GM21390 (cell line): Measurements from ENCODE around the gene SCGN.

Experiments
- ATAC-seq: cut with Tn5 transposase; IDR thresholded peaks from one replicate; pipeline ENCODE4 v1.9.1; 2021; ENCODE audit not compliant: unreplicated experiment

The SCGN gene

GRCh38 chr6:25640446-25640845 lies 11.6 kb upstream of the SCGN start:
- ATAC-seq: no peak

GRCh38 chr6:25640891-25641290 lies 11.1 kb upstream of the SCGN start:
- no peak for ATAC-seq

- ATAC-seq: no peak
Measured at GRCh38 chr6:25641377-25641776, 10.6 kb upstream of the SCGN start.

GRCh38 chr6:25641940-25642666 lies 9.9 kb upstream of the SCGN start:
- ATAC-seq: no peak

GRCh38 chr6:25642667-25643328 lies 9.2 kb upstream of the SCGN start:
- ATAC-seq: no peak

- no peak for ATAC-seq
Measured at GRCh38 chr6:25645916-25646315, 6.1 kb upstream of the SCGN start.

- ATAC-seq: no peak
Measured at GRCh38 chr6:25649611-25650010, 2.4 kb upstream of the SCGN start.

GRCh38 chr6:25655723-25656122 lies 3.7 kb downstream of the SCGN start:
- no peak for ATAC-seq

- ATAC-seq: no peak
Measured at GRCh38 chr6:25659633-25660368, 7.8 kb downstream of the SCGN start.

GRCh38 chr6:25660512-25660911 lies 8.5 kb downstream of the SCGN start:
- ATAC-seq: no peak

- no peak for ATAC-seq
Measured at GRCh38 chr6:25661129-25661779, 9.2 kb downstream of the SCGN start.

- no peak for ATAC-seq
Measured at GRCh38 chr6:25665455-25665854, 13.4 kb downstream of the SCGN start.

- ATAC-seq: no peak
Measured at GRCh38 chr6:25669413-25669812, 17.4 kb downstream of the SCGN start.

- ATAC-seq: no peak
Measured at GRCh38 chr6:25670208-25670607, 18.2 kb downstream of the SCGN start.

GRCh38 chr6:25670793-25671513 lies 18.9 kb downstream of the SCGN start:
- ATAC-seq: no peak

GRCh38 chr6:25671652-25672051 lies 19.6 kb downstream of the SCGN start:
- ATAC-seq: no peak

GRCh38 chr6:25675167-25675566 lies 23.2 kb downstream of the SCGN start:
- no peak for ATAC-seq

- ATAC-seq: no peak
Measured at GRCh38 chr6:25676775-25677174, 24.8 kb downstream of the SCGN start.

GRCh38 chr6:25681848-25682247 lies 29.8 kb downstream of the SCGN start:
- ATAC-seq: no peak

GRCh38 chr6:25682324-25682723 lies 30.3 kb downstream of the SCGN start:
- ATAC-seq: no peak

GRCh38 chr6:25684565-25684964 lies 32.5 kb downstream of the SCGN start:
- ATAC-seq: no peak
